CD14-positive monocyte (primary cell): ENCODE measurements around the gene TMX1. TPM values are rescaled to one million over a fixed set of nuclear protein-coding genes. Genes with fewer than 3 reads are reported as not detected.

Experiments used
- DNase-seq, 3 donors: peaks; one replicate each; pipeline ENCODE4 v3.0.0-alpha.2; 2011 to 2022
- H2AFZ ChIP-seq: 2 replicates; pipeline ENCODE4 v1.6.0; 2012; ENCODE audit warnings: mild to moderate bottlenecking, low read depth, low read length, inconsistent platforms; ENCODE audit not compliant: insufficient read depth, poor library complexity, severe bottlenecking
- H3K27ac ChIP-seq, 2 donors: 1 replicate in 1 of 2; 2 replicates in 1 of 2; pipeline ENCODE4 v1.5.1; 2012 to 2013; ENCODE audit warnings: low read length in 2 of 2, control low read depth in 1 of 2, inconsistent platforms in 1 of 2, low read depth in 1 of 2, mild to moderate bottlenecking in 1 of 2
- H3K27me3 ChIP-seq, 2 donors: one replicate each; pipeline versions ENCODE4 v1.6.0 to v1.6.1; 2011 to 2013; ENCODE audit warnings: low read length in 2 of 2; ENCODE audit not compliant: control insufficient read depth in 2 of 2, insufficient read depth in 2 of 2
- H3K36me3 ChIP-seq, 2 donors: replicated peaks in 1 of 2; 1 replicate in 1 of 2; 2 replicates in 1 of 2; pipeline versions ENCODE4 v1.5.1 to v1.6.1; 2012 to 2013; ENCODE audit warnings: low read length in 2 of 2, control low read depth in 1 of 2, inconsistent platforms in 1 of 2, mild to moderate bottlenecking in 1 of 2; ENCODE audit not compliant: insufficient read depth in 2 of 2, control insufficient read depth in 1 of 2
- H3K4me1 ChIP-seq, 2 donors: 1 replicate in 1 of 2; 2 replicates in 1 of 2; pipeline versions ENCODE4 v1.5.1 to v1.6.1; 2012 to 2013; ENCODE audit warnings: low read length in 2 of 2, control low read depth in 1 of 2, inconsistent platforms in 1 of 2, mild to moderate bottlenecking in 1 of 2, moderate library complexity in 1 of 2; ENCODE audit not compliant: insufficient read depth in 2 of 2, control insufficient read depth in 1 of 2
- H3K4me2 ChIP-seq: replicated peaks from 2 replicates; pipeline ENCODE3; 2012; ENCODE audit warnings: low read length, moderate library complexity, mild to moderate bottlenecking; ENCODE audit not compliant: poor library complexity, severe bottlenecking; ENCODE audit errors: extremely low read depth
- H3K4me3 ChIP-seq, 3 experiments: fragments of 200-600 bp in 1 of 3; sonication (generic) in 1 of 3; replicated peaks in 1 of 3; 1 replicate in 2 of 3; 2 replicates in 1 of 3; pipeline ENCODE4 v1.5.1; 2011 to 2013; ENCODE audit warnings: low read length in 3 of 3, mild to moderate bottlenecking in 3 of 3, control low read depth in 2 of 3, low read depth in 2 of 3, inconsistent platforms in 1 of 3, moderate library complexity in 1 of 3
- H3K79me2 ChIP-seq: 2 replicates; pipeline ENCODE4 v1.6.0; 2012; ENCODE audit warnings: mild to moderate bottlenecking, control low read depth, inconsistent platforms, low read length, moderate library complexity; ENCODE audit not compliant: insufficient read depth
- H3K9ac ChIP-seq: 2 replicates; pipeline ENCODE4 v1.6.0; 2017; ENCODE audit warnings: low read length, mild to moderate bottlenecking; ENCODE audit not compliant: insufficient read depth, poor library complexity, severe bottlenecking
- H3K9me3 ChIP-seq, 2 donors: replicated peaks in 1 of 2; 1 replicate in 1 of 2; 2 replicates in 1 of 2; pipeline versions ENCODE4 v1.5.1 to v1.6.1; 2012 to 2013; ENCODE audit warnings: low read length in 2 of 2, control low read depth in 1 of 2; ENCODE audit not compliant: control insufficient read depth in 1 of 2, insufficient read depth in 1 of 2
- H4K20me1 ChIP-seq: 2 replicates; pipeline ENCODE4 v1.6.0; 2012; ENCODE audit warnings: mild to moderate bottlenecking, low read length, control low read depth, moderate library complexity; ENCODE audit not compliant: insufficient read depth
- H3K27ac Mint-ChIP-seq, 7 donors: one replicate each; pipeline ENCODE4 v1.8.0; 2020; ENCODE audit warnings: mild to moderate bottlenecking in 7 of 7, mixed read lengths in 7 of 7, moderate library complexity in 6 of 7, inconsistent platforms in 2 of 7
- H3K27me3 Mint-ChIP-seq, 3 donors: one replicate each; pipeline ENCODE4 v1.8.0; 2021 to 2022; ENCODE audit warnings: low read depth in 3 of 3, mild to moderate bottlenecking in 3 of 3, mixed read lengths in 3 of 3, moderate library complexity in 3 of 3, inconsistent platforms in 1 of 3
- H3K36me3 Mint-ChIP-seq, 2 donors: one replicate each; pipeline ENCODE4 v1.8.0; 2020; ENCODE audit warnings: mixed read lengths in 2 of 2, inconsistent platforms in 1 of 2, mild to moderate bottlenecking in 1 of 2
- H3K4me1 Mint-ChIP-seq: one replicate; pipeline ENCODE4 v1.8.0; 2020; ENCODE audit warnings: mild to moderate bottlenecking, mixed read lengths
- H3K4me3 Mint-ChIP-seq, 2 donors: one replicate each; pipeline ENCODE4 v1.8.0; 2020; ENCODE audit warnings: mild to moderate bottlenecking in 2 of 2, mixed read lengths in 2 of 2, moderate library complexity in 1 of 2
- H3K9me3 Mint-ChIP-seq, 7 donors: one replicate each; pipeline ENCODE4 v1.8.0; 2020 to 2022; ENCODE audit warnings: mixed read lengths in 7 of 7, mild to moderate bottlenecking in 6 of 7, moderate library complexity in 6 of 7, inconsistent platforms in 2 of 7
- CTCF ChIP-seq: fragments of 200-600 bp; IDR thresholded peaks from one replicate; pipeline ENCODE4 v1.8.0; 2022; ENCODE audit warnings: antibody characterized with exemption, mild to moderate bottlenecking
- WGBS: methylation state at CpG from one replicate; pipeline ENCODE4 v1.1.5; 2013; ENCODE audit warnings: missing lambda C conversion rate; ENCODE audit not compliant: insufficient coverage; 5-methylcytosine and 5-hydroxymethylcytosine counted together
- intact Hi-C, 2 donors: fragments of 100-400 bp; cut with micrococcal nuclease; formaldehyde crosslinking; loops; one replicate each; pipeline versions ENCODE4 v1.15.0 to v1.15.1; 2023
- polyA plus RNA-seq, 3 donors: library from polyadenylated mRNA; depleted of rRNA in 1 of 3; unstranded in 2 of 3; stranded (reverse) in 1 of 3; fragments of 300-500 nt in 2 of 3; fragments of >200 nt in 1 of 3; fragmentation: Illumina TruSeq in 2 of 3; gene quantifications; 1 replicate in 2 of 3; 2 replicates in 1 of 3; pipeline ENCODE4 v1.2.3, GENCODE V29; 2012 to 2021

Gene TMX1
- polyA plus RNA-seq, 3 donors = 9.7 to 76.8 (median 62.6) TPM

GRCh38 chr14:51224551-51224950, 15.5 kb upstream of the TMX1 start:
- Mint-ChIP-seq H3K4me1 (peaks cover 4% of the 10 kb centered on the region), H3K27ac (no peak overlapping the region)
- intact Hi-C loops = no loop called here

GRCh38 chr14:51225751-51226150, 14.3 kb upstream of the TMX1 start:
- H3K27ac ChIP-seq = no peak overlapping the region
- H3K36me3 Mint-ChIP-seq = no peaks in the 10 kb centered on the region
- WGBS = no CpG with 5 or more reads among the region's 2 CpGs
- H3K27me3 Mint-ChIP-seq = no peaks in the 10 kb centered on the region
- no peak for TF ChIP-seq CTCF
- peaks cover 4% of the 10 kb centered on the region for H3K4me1 Mint-ChIP-seq
- H3K79me2 ChIP-seq = no peaks in the 10 kb centered on the region
- H3K9me3 Mint-ChIP-seq = peaks cover 3 to 13% (median 5%) of the 10 kb centered on the region in 7 donors
- H3K4me3 ChIP-seq = no peak overlapping the region
- intact Hi-C loops = no loop called here
- H3K9me3 ChIP-seq = peaks cover 0 to 8% of the 10 kb centered on the region in 2 donors
- no peaks in the 10 kb centered on the region for H3K4me1 ChIP-seq
- no peak for DNase-seq
- no peak overlapping the region for H3K9ac ChIP-seq
- no peak overlapping the region for H3K27ac Mint-ChIP-seq
- H3K4me2 ChIP-seq = no peak overlapping the region
- H2AFZ ChIP-seq = no peak overlapping the region
- H3K27me3 ChIP-seq = no peaks in the 10 kb centered on the region
- no peaks in the 10 kb centered on the region for H3K36me3 ChIP-seq
- no peaks in the 10 kb centered on the region for H4K20me1 ChIP-seq
- no peak overlapping the region for H3K4me3 Mint-ChIP-seq

More at GRCh38 chr14:51224551-51224950, 15.5 kb upstream of the TMX1 start:
- H3K36me3 Mint-ChIP-seq = no peaks in the 10 kb centered on the region
- H3K27me3 Mint-ChIP-seq = no peaks in the 10 kb centered on the region
- H3K4me3 ChIP-seq = no peak overlapping the region
- no peak overlapping the region for H3K9ac ChIP-seq
- H3K9me3 Mint-ChIP-seq = peaks cover 3 to 13% (median 5%) of the 10 kb centered on the region in 7 donors
- no peaks in the 10 kb centered on the region for H3K79me2 ChIP-seq
- H3K4me2 ChIP-seq = no peak overlapping the region
- H4K20me1 ChIP-seq = no peaks in the 10 kb centered on the region
- H2AFZ ChIP-seq = no peak overlapping the region
- H3K9me3 ChIP-seq = peaks cover 0 to 8% of the 10 kb centered on the region in 2 donors
- no peaks in the 10 kb centered on the region for H3K36me3 ChIP-seq
- no peaks in the 10 kb centered on the region for H3K27me3 ChIP-seq
- no CpG with 5 or more reads among the region's 1 CpG for WGBS
- no peak for TF ChIP-seq CTCF
- H3K4me3 Mint-ChIP-seq = no peak overlapping the region
- H3K27ac ChIP-seq = no peak overlapping the region
- no peak for DNase-seq
- H3K4me1 ChIP-seq = no peaks in the 10 kb centered on the region
